NCI-H2196 treated with DMSO at 0.1 percent for 48 hours (cell line): ENCODE results near the gene TRIO.

Experiments
- DNase-seq: peaks from one replicate; lab custom pipeline; 2025; ENCODE audit not compliant: unreplicated experiment; lab: John Stamatoyannopoulos, UW

TRIO gene

DNA sequence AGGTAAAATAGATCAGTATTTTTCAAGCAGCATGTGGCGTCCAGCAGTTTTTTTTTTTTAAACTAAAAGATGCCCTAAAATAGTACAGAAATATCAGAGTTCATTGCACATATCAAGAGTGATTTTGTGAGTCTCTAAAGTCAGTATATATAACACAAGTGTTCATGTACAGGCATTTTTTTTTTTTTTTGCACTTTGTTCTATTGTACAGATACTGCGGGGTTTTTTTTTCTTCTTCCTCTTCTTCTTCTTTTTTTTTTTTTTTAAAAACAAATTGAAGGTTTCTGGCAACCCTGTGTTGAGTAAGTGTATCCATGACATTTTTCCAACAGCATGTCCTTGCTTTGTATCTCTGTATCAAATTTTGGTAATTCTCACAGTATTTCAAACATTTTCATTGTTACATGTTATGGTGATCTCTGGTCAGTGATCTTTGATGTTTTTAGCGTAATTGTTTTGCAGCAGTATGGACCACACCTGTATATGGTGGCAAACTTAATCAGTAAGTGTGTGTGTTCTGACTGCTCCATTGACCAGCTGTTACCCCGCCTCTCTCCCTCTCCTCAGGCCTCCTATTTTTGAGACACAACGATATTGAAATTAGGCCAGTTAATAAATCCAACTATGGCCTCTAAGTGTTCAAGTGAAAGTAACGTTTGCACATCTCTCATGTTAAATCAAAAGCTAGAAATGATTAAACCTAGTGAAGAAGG, 76.8 kb downstream of the TRIO start:
- DNase-seq = no peak

DNA sequence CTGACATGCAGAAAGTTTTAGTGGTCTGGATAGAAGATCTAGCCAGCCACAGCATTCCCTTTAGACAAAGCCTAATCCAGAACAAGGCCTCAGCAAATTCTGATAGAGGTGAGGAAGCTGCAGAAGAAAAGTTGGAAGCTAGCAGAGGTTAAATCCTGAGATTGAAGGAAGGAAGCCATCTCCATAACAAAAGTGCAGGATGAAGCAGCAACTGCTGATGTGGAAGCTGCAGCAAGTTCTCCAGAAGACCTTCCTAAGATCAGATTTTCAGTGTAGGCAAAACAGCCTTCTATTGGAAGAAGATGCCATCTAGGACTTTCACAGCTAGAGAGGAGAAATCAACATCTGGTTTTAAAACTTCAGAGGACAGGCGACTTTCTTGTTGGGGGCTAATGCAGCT, 77.5 kb downstream of the TRIO start:
- no peak for DNase-seq

DNA sequence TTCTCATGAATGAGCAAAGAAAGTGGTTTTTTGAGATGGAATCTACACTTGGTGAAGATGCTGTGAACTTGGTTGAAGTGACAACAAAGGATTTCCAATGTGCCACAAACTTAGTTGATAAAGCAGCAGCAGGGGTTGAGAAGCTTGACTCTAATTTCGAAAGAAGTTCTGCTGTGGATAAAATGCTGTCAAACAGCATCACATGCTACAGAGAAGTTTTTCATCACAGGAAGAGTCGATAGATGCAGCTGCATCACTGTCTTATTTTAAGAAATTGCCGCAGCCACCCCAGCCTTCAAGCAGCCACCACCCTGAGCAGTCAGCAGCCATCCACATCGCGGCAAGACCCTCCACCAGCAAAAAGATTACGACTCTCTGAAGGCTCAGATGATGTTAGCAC, 78.6 kb downstream of the TRIO start:
- no peak for DNase-seq

DNA sequence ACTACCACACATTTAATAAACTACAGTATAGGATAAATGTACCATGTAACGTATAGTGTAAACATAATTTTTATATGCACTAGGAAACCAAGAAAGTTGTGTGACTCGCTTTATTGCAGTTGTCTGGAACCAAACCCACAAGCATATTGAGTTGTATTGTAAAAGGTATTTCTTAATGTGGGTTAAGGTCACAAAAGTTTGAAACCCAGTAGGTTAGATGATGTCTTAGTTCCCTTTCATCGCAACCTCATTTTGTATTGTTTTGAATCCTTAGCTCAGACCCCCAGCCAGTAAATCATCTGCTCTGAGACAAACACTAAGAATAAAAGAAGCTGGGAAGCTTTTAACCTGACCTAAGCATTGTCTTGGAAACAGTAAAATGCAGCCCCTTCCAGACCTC, 79.1 kb downstream of the TRIO start:
- no peak for DNase-seq

DNA sequence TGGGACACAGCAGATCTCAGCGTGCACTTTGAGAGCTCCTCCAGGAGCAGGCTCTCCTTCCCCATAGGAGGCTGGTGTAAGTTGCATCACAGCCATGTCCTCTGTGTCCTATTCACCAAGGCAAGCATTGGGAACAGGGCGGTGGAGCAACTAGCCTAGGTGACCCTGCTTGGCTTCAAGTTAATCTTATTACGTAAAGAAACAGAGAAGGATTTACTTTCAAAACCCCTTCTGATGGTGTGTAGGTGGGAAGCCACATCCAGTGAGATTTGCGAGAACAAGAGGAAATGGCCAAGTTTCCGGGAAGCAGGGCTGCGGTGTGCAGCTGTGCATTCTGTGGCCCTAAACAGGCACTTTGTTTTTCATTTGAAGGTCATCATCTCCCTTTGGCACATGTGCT, 80.2 kb downstream of the TRIO start:
- DNase-seq = no peak

DNA sequence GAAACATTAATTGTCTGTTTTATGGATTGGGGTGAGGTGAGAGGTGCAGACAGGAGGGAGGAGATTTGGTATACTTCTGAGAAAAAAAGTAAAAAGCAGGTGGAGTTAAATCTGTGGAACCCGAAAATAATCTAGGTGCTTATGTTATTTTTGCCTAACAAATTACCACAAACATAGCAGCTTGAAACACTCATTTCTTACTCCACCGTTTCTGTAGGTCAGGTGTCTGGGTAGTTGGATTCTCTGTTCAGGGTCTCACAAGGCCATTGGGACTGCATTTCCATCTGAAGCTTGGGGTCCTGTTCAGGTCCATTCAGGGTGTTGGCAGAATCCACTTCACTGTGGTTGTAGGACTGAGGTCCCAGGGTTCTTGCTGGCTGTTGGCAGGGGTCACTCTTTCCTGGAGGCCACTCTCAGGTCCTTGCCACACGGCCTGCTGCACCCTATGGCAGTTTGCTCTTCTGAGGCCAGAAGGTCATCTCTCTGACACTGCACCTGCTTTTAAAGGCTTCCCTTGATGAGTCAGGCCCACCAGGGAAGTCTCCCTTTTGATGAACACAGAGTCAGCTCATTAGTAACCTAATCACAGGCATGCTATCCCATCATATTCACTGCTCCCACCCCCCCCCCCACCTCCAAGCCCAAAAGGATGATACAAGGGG, 82.2 kb downstream of the TRIO start:
- DNase-seq = no peak

DNA sequence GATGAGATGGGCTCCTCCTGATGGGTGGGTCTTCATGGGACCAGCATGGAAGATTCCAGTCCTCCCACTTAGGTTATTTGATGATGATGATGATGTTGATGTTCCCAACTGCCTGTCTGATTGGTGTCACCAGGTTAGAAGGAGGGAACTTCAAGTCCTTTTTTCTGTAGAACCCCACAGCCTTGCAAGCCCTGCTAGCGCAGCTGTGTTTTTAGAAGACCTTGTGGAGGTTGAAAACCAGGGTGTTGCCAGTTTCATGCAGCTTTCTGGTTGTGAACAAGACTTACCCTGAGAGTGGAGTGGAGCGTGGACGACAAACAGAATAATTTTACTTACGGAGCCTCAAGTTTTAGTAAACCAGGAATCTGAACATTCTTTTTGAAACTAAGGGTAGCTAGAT, 83.0 kb downstream of the TRIO start:
- no peak for DNase-seq

DNA sequence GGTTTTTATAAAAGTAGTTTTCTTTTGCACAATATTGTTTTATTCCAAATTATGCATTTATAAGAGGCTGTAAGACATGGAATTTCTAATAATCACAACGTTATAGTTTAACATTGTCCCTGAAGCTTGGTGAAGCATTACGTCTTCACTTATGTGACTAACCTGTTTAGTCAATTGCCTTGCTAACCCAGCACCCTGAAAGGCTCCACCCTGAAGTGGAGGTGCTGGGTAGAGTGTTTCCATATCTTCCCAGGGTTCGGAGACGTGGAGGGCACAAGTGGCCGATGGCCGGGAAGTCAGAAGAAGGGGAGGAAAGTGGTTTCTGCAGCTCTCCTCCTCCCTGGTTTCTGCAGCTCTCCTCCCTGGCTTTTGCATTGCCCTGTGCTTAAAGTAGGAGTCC, 83.4 kb downstream of the TRIO start:
- DNase-seq = no peak

DNA sequence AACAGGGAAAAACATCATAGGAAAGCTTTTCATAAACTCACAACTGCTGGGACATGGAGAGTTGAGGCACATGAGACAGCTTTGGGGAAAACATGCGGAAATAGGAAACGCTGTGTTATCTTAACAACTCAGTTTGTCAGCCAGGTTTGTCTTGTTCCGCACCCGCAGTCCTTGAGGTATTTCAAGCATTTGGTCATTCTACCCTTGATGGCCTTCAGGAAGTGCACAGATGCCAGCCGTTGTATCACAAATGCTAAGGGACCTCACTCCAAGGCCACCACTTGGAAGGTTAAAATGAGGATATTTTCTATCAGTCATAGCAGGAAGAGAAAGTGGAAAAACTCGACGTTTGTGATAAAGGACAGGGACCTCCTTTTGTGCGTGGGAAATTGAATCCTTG, 83.8 kb downstream of the TRIO start:
- DNase-seq = no peak

DNA sequence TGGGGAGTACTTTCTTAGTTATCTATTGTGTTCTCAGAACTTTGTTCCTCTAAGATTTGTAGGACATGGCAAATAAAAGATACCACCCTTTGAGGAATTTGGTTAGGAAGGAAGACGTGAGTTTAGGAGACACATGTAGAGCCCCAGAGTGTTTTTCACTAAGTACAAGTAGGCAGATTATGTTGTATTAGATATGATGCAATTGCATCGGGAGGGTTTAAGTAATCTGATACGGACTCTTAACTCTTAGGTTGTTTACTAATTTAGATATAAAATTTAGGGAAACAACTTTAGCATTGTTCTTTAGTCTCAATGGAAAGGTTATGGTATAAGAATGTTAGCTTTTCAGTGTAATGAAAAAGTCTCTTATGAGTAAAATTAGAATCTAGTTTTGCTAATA, 84.4 kb downstream of the TRIO start:
- DNase-seq = no peak

DNA sequence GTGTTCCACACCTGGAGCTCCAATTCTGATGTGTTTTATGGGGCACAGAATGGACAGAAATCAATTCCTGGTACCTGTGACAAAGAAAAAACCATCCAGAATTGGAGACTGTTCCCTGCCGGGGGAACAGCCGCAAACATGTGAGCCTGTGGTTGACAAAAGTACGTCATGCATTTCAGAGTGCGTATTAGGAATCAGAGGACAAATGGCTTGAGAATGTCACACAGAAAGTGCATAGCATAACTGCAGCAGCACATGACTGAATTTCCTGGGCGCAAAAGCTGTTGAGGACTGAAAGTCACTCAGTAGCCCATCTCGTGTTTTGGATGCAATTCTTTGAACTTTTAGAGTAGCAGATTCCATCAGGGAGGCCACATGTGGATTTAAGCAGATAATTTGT, 85.1 kb downstream of the TRIO start:
- DNase-seq = no peak

DNA sequence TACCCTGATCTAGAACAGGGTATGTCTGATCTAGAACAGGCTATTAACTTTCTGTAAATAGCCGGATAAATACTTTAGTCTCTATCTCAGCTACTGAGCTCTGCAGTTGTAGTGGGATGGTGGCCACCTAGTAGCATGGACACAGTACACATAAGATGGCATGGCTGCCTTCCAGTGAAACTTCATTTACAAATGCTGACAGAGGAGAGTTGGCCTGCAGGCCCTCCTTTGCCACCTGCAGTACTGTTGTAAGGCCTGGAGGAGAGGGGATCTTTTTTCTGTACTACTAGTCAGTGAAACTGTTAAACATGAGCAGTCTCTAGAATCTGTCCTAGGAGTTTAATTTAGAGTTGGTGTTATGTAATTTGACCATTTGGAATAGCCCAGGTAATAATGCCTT, 86.0 kb downstream of the TRIO start:
- DNase-seq = no peak

DNA sequence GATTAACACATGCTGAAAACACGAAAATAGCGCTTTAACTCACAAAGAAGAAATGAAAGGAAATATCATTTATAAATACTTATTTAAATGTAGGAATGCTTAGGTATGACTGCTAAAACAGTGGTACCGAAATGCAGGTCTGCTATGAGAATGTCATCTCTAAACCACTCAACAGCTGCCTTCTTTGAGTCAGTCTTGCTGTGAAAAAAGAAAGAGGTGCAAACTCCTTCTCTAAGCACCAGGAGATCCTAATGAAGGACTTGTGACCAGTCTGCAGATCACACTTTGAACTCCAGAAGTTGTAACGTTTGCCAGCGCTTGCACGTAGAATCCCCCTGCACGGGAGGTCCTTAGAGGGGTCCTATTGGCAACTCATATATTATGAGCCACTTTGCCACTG, 86.6 kb downstream of the TRIO start:
- DNase-seq = no peak

DNA sequence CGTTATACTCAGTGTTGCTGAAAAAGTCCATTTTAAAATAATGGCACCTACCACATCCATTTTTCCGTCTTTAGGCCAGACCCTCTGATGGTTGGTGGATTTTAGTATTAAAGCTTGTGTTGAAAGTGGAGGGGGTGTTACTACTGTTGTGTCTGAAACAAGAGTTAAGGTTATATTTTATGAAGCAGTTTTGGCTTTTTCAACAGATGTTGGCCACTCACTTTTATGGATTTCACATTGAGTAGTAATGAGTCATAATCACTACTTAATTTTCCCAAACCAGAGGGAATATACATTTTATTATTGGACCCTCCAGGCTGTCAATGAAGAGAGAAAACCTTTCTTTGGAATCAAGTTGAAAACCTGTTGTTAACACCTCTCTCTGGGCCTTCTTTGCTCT, 88.0 kb downstream of the TRIO start:
- DNase-seq = no peak

DNA sequence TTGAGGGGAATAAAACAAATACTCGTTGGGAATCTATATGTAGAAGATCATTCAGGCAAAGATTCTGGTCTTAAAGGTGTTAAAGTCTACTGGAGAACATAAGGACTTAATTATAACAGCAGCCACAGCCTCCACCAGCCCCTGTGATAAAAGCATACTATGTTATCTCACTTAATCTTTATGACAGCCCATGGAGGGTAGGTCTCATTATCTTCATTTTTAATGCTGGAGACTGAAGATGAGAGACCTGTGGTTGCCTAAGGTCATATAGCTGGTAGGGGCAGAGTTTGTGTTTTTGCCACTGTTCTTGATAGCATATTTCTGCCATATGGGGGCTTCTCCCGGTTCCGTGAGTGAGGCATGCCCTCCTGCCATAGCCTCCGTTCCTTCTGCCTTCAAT, 88.7 kb downstream of the TRIO start:
- no peak for DNase-seq

DNA sequence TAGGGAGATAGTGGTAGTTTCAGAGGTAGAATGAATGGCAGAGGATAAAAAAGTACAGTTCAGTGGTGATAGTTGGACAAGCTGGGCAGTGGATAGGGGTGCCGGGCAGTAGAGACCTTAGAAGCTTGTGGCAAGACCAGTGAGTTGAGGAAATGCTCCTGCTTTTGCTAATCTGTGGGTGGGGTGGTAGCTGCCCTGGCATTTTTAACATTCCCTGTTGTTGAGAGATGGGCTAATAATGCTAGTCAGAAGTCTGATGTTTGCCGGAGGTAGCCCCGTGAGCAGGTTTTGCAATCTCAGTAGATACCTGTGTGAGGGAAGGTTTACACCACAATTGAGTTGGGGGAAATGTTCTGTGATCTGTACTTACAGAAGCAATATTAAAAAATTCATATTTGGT, 91.1 kb downstream of the TRIO start:
- no peak for DNase-seq

DNA sequence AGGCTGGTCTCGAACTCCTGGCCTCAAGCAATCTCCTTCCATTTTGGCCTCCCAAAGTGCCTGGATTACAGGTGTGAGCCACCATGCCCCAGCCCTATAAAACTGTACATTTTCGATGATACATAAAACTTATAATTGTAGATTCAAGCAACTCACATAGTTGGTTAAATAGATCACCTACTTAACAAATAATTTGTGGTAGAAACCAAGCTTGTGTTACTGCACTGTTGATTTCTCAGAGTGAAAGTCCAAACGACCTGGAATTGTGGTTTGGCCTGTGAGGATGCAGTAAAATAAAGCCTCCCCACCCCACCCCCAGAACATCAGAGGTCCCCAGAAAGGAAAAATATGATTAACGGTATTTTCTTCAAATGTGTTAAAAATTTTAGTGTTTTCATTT, 92.7 kb downstream of the TRIO start:
- no peak for DNase-seq

DNA sequence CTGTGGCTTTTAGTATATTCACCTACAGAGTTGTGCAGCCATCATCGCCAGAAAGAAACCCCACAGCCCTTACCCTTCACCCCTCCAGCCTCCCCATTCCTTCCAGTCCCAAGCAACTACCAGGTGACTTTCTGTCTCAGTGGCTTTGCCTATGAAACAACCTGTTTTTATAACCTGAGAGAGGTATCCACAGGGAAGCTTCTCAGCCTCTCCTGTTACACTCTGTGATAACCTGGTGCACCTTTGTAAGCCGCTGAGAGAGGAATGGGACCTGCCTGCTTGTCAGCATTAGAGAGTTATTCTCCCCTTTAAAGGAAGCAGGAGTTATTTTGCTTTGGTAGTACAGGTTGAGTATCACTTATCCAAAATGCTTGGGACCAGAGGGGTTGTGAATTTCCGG, 93.6 kb downstream of the TRIO start:
- no peak for DNase-seq

DNA sequence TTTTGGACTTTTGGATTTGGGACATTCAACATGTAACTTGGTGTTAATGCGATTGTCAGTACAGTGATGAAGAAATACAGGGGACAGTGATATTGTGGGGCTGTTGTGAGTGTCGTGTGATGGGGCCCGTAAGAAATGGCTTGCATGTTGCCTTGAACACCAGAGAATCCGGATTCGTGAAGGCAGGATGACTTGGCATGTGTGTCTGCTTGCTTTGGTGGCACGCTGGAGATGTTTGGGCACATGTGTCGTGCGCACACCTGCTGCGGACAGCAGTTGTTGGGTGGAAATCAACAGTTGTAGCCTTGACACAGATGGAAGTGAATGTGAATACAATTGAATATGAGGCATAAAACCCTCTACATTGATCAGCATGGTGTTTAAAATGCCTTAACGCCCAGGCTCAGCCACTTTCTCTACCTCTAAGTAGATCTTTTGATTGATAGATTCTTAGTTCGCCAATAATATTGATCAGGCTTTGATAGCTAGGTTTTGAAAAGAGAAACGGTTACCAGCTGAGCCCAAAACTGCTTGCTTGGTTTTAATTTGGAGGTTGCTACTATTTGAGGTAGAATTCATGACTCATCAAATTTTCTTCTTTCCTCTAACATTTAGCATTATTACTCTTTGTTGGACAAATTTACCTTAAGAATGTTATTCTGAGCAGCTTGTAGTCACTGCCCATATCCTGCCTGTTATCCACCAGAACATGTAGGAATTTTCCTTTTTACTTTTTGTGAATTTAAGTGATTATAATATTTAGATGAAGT, 94.4 kb downstream of the TRIO start:
- DNase-seq = no peak

DNA sequence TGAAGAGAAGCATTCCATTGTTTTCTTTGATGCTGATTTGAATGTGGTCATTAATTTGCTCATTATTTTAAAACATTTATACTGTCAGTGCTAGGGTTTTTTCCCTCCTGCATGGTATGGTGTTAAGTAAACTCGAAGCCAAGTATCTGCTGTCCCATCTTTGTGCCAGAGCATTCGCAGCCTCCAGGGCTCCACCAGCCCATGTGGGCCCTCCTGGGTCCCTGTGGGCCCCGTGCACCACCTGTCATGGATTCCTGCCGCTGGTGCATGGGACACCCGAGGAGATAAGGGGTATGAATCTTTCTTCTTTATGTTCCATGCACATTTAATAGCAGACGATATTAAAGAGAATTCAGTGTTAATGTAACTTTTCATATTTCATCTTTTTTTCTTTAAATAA, 95.1 kb downstream of the TRIO start:
- DNase-seq = no peak

DNA sequence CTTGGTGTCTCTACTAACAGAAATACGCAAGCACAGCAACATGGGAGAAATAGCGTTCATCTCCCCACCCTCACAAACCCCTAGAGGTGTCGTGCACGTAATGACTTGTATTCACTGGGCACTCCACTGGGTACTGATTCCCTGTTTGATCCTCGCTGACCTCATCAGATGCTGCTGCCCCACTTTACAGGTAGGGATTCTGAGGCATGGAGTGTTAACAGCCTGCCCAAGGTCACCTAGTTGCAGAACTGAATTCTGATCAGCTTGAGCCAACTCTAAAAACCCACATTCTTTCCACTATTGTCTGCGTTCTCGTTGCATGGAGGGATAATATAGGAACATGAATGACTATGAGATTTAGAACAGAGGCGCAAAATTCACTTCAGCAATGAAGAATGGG, 96.3 kb downstream of the TRIO start:
- no peak for DNase-seq

DNA sequence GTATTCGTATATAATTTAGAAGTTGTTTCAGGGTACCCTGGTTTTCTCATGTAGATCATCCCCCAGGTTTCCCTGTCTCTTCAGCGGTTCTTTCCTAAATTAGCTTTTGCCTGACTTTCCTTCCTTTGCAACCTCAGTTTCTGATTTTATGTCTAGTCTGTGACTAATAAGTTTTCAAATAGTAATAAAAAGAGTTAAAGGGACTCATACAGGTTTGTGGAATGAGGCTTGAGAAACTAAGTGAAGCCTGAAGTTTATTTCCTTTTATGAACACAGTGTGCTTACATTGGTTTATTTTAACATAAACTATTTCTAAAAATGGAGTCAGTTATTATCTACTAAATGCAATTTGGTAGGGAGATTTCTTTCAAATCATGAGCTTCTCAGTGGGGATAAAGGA, 96.8 kb downstream of the TRIO start:
- no peak for DNase-seq
